Peyer's patch (tissue), 4 donors: ENCODE results near the gene SHD. TPM values are rescaled to one million over a fixed set of nuclear protein-coding genes. Genes with fewer than 3 reads are reported as not detected.

ENCODE experiments used
- DNase-seq, 3 donors: peaks; one replicate each; pipeline ENCODE4 v3.0.0-alpha.2; 2017 to 2019
- H3K27ac ChIP-seq, 4 donors: fragments of 200-600 bp; sonication (generic); one replicate each; pipeline ENCODE4 v1.5.1; 2016 to 2019
- H3K27me3 ChIP-seq, 2 donors: fragments of 200-600 bp; sonication (generic); one replicate each; pipeline ENCODE4 v1.5.1; 2019
- H3K36me3 ChIP-seq, 3 donors: fragments of 200-600 bp; sonication (generic); one replicate each; pipeline ENCODE4 v1.5.1; 2016 to 2019
- H3K4me1 ChIP-seq, 4 donors: fragments of 200-600 bp; sonication (generic); one replicate each; pipeline ENCODE4 v1.5.1; 2016 to 2019
- H3K4me3 ChIP-seq, 4 donors: fragments of 200-600 bp; sonication (generic); 1 replicate in 3 of 4; 2 replicates in 1 of 4; pipeline ENCODE4 v1.5.1; 2016 to 2019; ENCODE audit warnings: mild to moderate bottlenecking in 1 of 4
- H3K9me3 ChIP-seq, 4 donors: fragments of 200-600 bp; sonication (generic); one replicate each; pipeline ENCODE4 v1.5.1; 2016 to 2019; ENCODE audit warnings: mild to moderate bottlenecking in 1 of 4
- POLR2A ChIP-seq, 2 donors: fragments of 450-650 bp; IDR thresholded peaks; one replicate each; pipeline ENCODE4 v1.5.1; 2017; ENCODE audit warnings: antibody characterized with exemption in 2 of 2, mild to moderate bottlenecking in 2 of 2, moderate library complexity in 2 of 2
- total RNA-seq, 4 donors: library from RNA; depleted of rRNA; stranded (reverse); fragments of >200 nt; gene quantifications; one replicate each; pipeline ENCODE4 v1.1.0, GENCODE V29; 2016
- TF ChIP-seq, protein P1 (sequence below), 6 experiments: fragments of 450-650 bp in 4 of 6; fragments of 200-600 bp in 2 of 6; sonication (generic) in 1 of 6; IDR thresholded peaks; one replicate each; pipeline ENCODE4 v1.5.1; 2017 to 2019; ENCODE audit warnings: antibody characterized with exemption in 6 of 6, mild to moderate bottlenecking in 3 of 6, moderate library complexity in 1 of 6

Gene SHD
- total RNA-seq, 4 donors from 2014 or later, result 21.3 to 27.7 (median 21.9) TPM; not detected in 1

DNA sequence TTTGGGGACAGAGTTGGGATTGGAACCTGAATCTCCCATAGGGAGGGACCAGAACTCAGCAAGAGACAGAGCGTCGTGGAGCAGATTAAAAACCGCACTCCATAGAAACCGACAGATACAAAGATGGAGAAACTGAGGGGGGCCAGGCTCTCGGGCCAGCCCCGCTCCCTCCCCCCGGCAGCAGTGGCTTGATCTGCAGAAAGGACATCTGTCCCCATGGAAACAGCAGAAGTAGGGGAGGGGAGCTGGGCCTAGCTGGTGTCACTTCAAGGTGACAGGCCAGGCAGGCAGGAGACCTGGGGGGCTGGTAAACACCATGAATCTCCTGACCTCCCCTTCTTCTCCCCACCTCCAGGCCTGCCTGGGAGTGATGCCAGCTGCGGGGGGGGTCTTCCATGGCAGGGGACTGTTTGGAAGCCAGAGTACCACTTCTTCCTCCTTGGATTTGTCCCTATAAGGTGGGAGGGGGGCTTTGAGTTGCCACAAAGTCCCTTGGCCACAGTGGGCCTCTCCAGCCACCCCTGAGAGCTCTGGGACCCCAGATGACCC is 12.2 kb downstream of the SHD start:
- no peaks in the 10 kb centered on the region for H3K36me3 ChIP-seq
- no peak overlapping the region for H3K27ac ChIP-seq
- H3K9me3 ChIP-seq, result no peaks in the 10 kb centered on the region
- no peak for DNase-seq
- TF ChIP-seq, protein P1, sequence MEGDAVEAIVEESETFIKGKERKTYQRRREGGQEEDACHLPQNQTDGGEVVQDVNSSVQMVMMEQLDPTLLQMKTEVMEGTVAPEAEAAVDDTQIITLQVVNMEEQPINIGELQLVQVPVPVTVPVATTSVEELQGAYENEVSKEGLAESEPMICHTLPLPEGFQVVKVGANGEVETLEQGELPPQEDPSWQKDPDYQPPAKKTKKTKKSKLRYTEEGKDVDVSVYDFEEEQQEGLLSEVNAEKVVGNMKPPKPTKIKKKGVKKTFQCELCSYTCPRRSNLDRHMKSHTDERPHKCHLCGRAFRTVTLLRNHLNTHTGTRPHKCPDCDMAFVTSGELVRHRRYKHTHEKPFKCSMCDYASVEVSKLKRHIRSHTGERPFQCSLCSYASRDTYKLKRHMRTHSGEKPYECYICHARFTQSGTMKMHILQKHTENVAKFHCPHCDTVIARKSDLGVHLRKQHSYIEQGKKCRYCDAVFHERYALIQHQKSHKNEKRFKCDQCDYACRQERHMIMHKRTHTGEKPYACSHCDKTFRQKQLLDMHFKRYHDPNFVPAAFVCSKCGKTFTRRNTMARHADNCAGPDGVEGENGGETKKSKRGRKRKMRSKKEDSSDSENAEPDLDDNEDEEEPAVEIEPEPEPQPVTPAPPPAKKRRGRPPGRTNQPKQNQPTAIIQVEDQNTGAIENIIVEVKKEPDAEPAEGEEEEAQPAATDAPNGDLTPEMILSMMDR (IDR thresholded peaks at IDR 0.05), result no peak
- no peak for TF ChIP-seq POLR2A (IDR thresholded peaks at IDR 0.05)
- no peaks in the 10 kb centered on the region for H3K27me3 ChIP-seq
- H3K4me3 ChIP-seq, result no peak overlapping the region
- H3K4me1 ChIP-seq, result no peaks in the 10 kb centered on the region

- no peaks in the 10 kb centered on the region for H3K27me3 ChIP-seq
- TF ChIP-seq, protein P1 (IDR thresholded peaks at IDR 0.05), result no peak
- no peak for TF ChIP-seq POLR2A (IDR thresholded peaks at IDR 0.05)
- no peak for DNase-seq
Observed at GRCh38 chr19:4292515-4292914, 13.4 kb downstream of the SHD start.

GRCh38 chr19:4294389-4294788 is 15.3 kb downstream of the SHD start:
- TF ChIP-seq, protein P1 (IDR thresholded peaks at IDR 0.05), result no peak
- no peak for TF ChIP-seq POLR2A (IDR thresholded peaks at IDR 0.05)
- no peak for DNase-seq
- H3K27ac ChIP-seq, result no peak overlapping the region
- no peak overlapping the region for H3K4me3 ChIP-seq
- H3K4me1 ChIP-seq, result no peaks in the 10 kb centered on the region
- H3K36me3 ChIP-seq, result no peaks in the 10 kb centered on the region
- H3K27me3 ChIP-seq, result no peaks in the 10 kb centered on the region
- H3K9me3 ChIP-seq, result no peaks in the 10 kb centered on the region

More at GRCh38 chr19:4292515-4292914, 13.4 kb downstream of the SHD start:
- H3K36me3 ChIP-seq, result no peaks in the 10 kb centered on the region
- H3K27ac ChIP-seq, result no peak overlapping the region
- H3K4me3 ChIP-seq, result no peak overlapping the region
- no peaks in the 10 kb centered on the region for H3K4me1 ChIP-seq
- H3K9me3 ChIP-seq, result no peaks in the 10 kb centered on the region

DNA sequence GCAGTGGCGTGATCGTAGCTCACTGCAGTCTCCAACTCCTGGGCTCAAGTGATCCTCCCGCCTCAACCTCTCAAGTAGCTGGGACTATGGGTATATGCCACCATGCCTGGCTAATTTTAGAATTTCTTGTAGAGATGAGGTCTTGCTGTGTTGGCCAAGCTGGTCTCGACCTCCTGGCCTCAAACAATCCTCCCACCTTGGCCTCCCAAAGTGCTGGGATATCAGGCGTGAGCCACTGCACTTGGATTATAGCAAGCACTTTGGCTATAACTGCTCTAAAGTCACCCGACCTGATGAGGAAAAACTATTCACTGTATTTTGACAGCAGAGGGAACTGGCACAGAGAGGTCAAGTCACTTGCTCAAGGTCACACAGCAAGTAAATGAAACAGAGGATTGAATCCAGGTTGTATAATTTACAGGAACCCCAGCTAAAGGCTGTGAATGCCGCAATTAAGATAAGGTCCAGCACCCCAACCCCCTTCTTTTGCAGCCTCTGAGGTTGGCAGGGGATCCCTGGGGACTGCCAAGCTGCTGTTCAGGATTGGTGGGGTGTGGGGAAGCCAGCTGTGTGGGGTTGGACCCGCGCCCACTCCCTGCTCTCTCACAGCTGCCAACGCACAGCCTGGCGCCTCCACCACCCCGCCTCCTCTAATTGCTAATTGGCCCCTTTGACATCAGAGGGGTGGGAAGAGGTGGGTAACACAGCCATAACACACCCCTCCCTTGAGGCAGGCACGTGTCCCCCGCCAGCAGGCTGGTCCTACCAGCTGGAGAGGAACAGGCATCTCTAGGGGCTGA is 17.1 kb downstream of the SHD start:
- no peaks in the 10 kb centered on the region for H3K36me3 ChIP-seq
- DNase-seq, result no peak
- no peak overlapping the region for H3K27ac ChIP-seq
- no peak for TF ChIP-seq POLR2A (IDR thresholded peaks at IDR 0.05)
- TF ChIP-seq, protein P1 (IDR thresholded peaks at IDR 0.05), result no peak
- no peaks in the 10 kb centered on the region for H3K4me1 ChIP-seq
- H3K4me3 ChIP-seq, result no peak overlapping the region
- H3K27me3 ChIP-seq, result no peaks in the 10 kb centered on the region
- no peaks in the 10 kb centered on the region for H3K9me3 ChIP-seq

- Histone ChIP-seq H3K27ac (no peak overlapping the region), H3K27me3 (no peaks in the 10 kb centered on the region), H3K9me3 (no peaks in the 10 kb centered on the region), H3K4me3 (no peak overlapping the region), H3K36me3 (no peaks in the 10 kb centered on the region), H3K4me1 (no peaks in the 10 kb centered on the region)
- TF ChIP-seq, protein P1 (IDR thresholded peaks at IDR 0.05), result no peak
- no peak for TF ChIP-seq POLR2A (IDR thresholded peaks at IDR 0.05)
- DNase-seq, result no peak
Observed at GRCh38 chr19:4297901-4298809, 19.1 kb downstream of the SHD start.
